Adrenal gland (tissue), 12 donors: Measurements from ENCODE around the gene MOCS3. TPM values are rescaled to one million over a fixed set of nuclear protein-coding genes. Genes with fewer than 3 reads are reported as not detected.
A peak's percentile ranks its signal among the peaks of the same experiment; 100 is the strongest.

Experiments
- DNase-seq, 7 donors: peaks; one replicate each; pipeline ENCODE4 v3.0.0-alpha.2; 2019 to 2020
- H3K27ac ChIP-seq, 5 donors: fragments of 200-600 bp; sonication (generic) in 4 of 5; 1 replicate in 3 of 5; 2 replicates in 2 of 5; pipeline versions ENCODE4 v1.5.1 to v1.8.0; 2016 to 2020; ENCODE audit warnings: mild to moderate bottlenecking in 1 of 5
- H3K27me3 ChIP-seq: fragments of 200-600 bp; 2 replicates; pipeline ENCODE4 v1.8.0; 2021
- H3K36me3 ChIP-seq, 2 donors: fragments of 200-600 bp; replicated peaks in 1 of 2; 1 replicate in 1 of 2; 2 replicates in 1 of 2; pipeline versions ENCODE4 v1.5.1 to v1.8.0; 2018 to 2022
- H3K4me1 ChIP-seq, 2 donors: fragments of 200-600 bp; replicated peaks in 1 of 2; 1 replicate in 1 of 2; 2 replicates in 1 of 2; pipeline versions ENCODE4 v1.5.1 to v1.8.0; 2018 to 2021
- H3K4me3 ChIP-seq, 4 donors: fragments of 200-600 bp; sonication (generic) in 3 of 4; one replicate each; pipeline ENCODE4 v1.5.1; 2016 to 2018
- H3K9me3 ChIP-seq, 3 donors: fragments of 200-600 bp; sonication (generic) in 1 of 3; replicated peaks in 1 of 3; 1 replicate in 2 of 3; 2 replicates in 1 of 3; pipeline versions ENCODE4 v1.5.1 to v1.8.0; 2016 to 2021
- CTCF ChIP-seq, 6 experiments: fragments of 450-650 bp in 4 of 6; fragments of 200-600 bp in 2 of 6; sonication (generic) in 1 of 6; IDR thresholded peaks; 1 replicate in 5 of 6; 2 replicates in 1 of 6; pipeline versions ENCODE4 v1.5.1 to v1.8.0; 2016 to 2021; ENCODE audit warnings: antibody characterized with exemption in 6 of 6, mild to moderate bottlenecking in 2 of 6, moderate library complexity in 1 of 6
- POLR2A ChIP-seq, 2 donors: fragments of 450-650 bp; IDR thresholded peaks; one replicate each; pipeline ENCODE4 v1.6.1; 2017; ENCODE audit warnings: antibody characterized with exemption in 2 of 2, mild to moderate bottlenecking in 2 of 2, moderate library complexity in 1 of 2
- WGBS, 4 donors: extraction: QIAGEN DNeasy Blood & Tissue Kit in 2 of 4; methylation state at CpG; one replicate each; pipeline versions ENCODE4 v1.1.5 to v1.1.7; 2013 to 2017; 5-methylcytosine and 5-hydroxymethylcytosine counted together
- intact Hi-C, 2 donors: fragments of 100-400 bp; cut with DNase I; formaldehyde crosslinking; loops; one replicate each; pipeline versions ENCODE4 v1.14.1 to v1.15.0; 2022 to 2023
- polyA plus RNA-seq, 3 donors: library from polyadenylated mRNA; stranded (reverse); fragments of 200-250 nt in 2 of 3; fragments of 350-450 nt in 1 of 3; fragmentation: Illumina TruSeq in 1 of 3; extraction: RNeasy Lipid Tissue Mini Kit (QIAGEN cat#74804) in 1 of 3; gene quantifications; one replicate each; pipeline ENCODE4 v1.2.3, GENCODE V29; 2013 to 2014
- total RNA-seq, 9 donors: library from RNA; depleted of rRNA in 4 of 9; stranded (reverse); fragments of >200 nt in 4 of 9; fragments of 120-200 nt in 1 of 9; fragmentation: NEBNext Ultra II Directional in 1 of 9; extraction: Animal tissue kit (Norgen Biotek cat#: 25700) in 1 of 9; gene quantifications; one replicate each; pipeline versions ENCODE4 v1.1.0 to v1.2.4, GENCODE V29; 2013 to 2023
- donor health status: healthy with polysubstance abuse.
- donor health status: Bipolar disorder and iron deficiency.
- donor health status: DM: yes; HTN: yes; CAD: no.
- donor health status: DM: no; HTN: no; CAD: no.
- donor health status: DM: no; HTN: no; CAD: no.
- donor health status: DM: yes; HTN: yes; CAD: no.

MOCS3 gene
- total and polyA plus RNA-seq, 12 donors = 1.0 to 7.5 (median 5.7) TPM

DNA sequence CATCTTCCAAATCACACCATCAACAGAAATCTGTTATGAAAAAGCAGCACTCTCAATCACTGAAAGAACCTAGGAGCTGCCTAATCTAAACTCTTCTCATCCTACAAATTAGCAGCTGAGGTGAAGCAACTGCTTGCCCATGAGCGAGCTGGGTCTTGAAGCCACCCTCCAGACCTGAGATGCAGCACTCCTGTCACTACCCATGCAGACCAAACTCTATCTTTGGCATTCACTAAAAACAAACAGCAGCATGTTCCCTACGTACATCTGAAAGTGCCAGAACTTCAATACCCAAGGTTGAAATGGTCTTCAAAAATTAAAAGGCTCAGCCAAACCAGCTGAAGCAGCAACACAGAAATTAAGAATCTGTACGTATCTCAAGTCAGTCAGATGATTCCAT is 41.7 kb upstream of the MOCS3 start:
- WGBS, 4 donors = 71 to 80% (median 73%) methylated on average over 3 of the region's 3 CpGs
- Histone ChIP-seq H3K27me3 (no peaks in the 10 kb centered on the region), H3K9me3 (no peaks in the 10 kb centered on the region), H3K4me3 (no peak overlapping the region), H3K4me1 (peaks cover 38 to 86% of the 10 kb centered on the region in 2 donors), H3K36me3 (no peaks in the 10 kb centered on the region), H3K27ac (peak overlapping the region in 2 of 5 donors; percentile 4 to 36)
- DNase-seq = no peak
- no peak for TF ChIP-seq CTCF (IDR thresholded peaks at IDR 0.05)
- TF ChIP-seq POLR2A (IDR thresholded peaks at IDR 0.05) = no peak
- intact Hi-C loops = no loop called here

DNA sequence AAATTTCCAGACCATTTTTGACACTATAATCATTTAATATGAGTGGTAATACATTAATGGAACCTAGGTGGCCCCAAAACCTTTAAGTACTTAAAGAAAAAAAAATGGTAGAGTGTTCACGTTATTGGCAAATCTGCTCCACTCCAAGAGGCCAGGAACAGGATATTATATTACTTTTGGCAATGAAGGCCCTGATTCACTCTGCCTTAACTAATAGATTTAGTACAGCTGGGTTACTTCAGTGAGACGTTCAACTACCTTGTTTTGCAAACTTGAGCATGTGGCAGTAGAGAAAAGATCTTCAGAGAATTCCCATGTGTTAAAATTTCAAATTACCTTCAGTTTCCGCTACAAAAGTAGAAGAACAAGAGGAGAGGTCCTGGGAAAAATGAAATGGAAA is 40.2 kb upstream of the MOCS3 start:
- WGBS, 4 donors = 40 to 49% (median 44%) methylated on average over 3 of the region's 3 CpGs
- intact Hi-C loops = no loop called here
- TF ChIP-seq CTCF (IDR thresholded peaks at IDR 0.05) (no peak), POLR2A (IDR thresholded peaks at IDR 0.05) (no peak)
- Histone ChIP-seq H3K4me1 (peaks cover 35 to 93% of the 10 kb centered on the region in 2 donors), H3K9me3 (no peaks in the 10 kb centered on the region), H3K27me3 (no peaks in the 10 kb centered on the region), H3K36me3 (no peaks in the 10 kb centered on the region), H3K27ac (no peak overlapping the region), H3K4me3 (no peak overlapping the region)
- DNase-seq = no peak

GRCh38 chr20:50919567-50919966 is 39.1 kb upstream of the MOCS3 start:
- 55 to 62% (median 60%) methylated on average over 6 of the region's 6 CpGs for WGBS, 4 donors
- H3K27ac ChIP-seq = peak overlapping the region in 1 of 5 donors; percentile 20
- H3K27me3 ChIP-seq = no peaks in the 10 kb centered on the region
- intact Hi-C loops = no loop called here
- no peak overlapping the region for H3K4me3 ChIP-seq
- peak; percentile 36 to 83 (median 76) for DNase-seq
- H3K4me1 ChIP-seq = peaks cover 26 to 93% of the 10 kb centered on the region in 2 donors
- H3K36me3 ChIP-seq = no peaks in the 10 kb centered on the region
- TF ChIP-seq CTCF (IDR thresholded peaks at IDR 0.05) = no peak
- no peak for TF ChIP-seq POLR2A (IDR thresholded peaks at IDR 0.05)
- H3K9me3 ChIP-seq = no peaks in the 10 kb centered on the region

- Histone ChIP-seq H3K36me3 (no peaks in the 10 kb centered on the region), H3K9me3 (no peaks in the 10 kb centered on the region), H3K27ac (no peak overlapping the region), H3K4me1 (peaks cover 21 to 91% of the 10 kb centered on the region in 2 donors), H3K27me3 (no peaks in the 10 kb centered on the region), H3K4me3 (no peak overlapping the region)
- intact Hi-C loops = no loop called here
- DNase-seq = no peak
- TF ChIP-seq CTCF (IDR thresholded peaks at IDR 0.05) (no peak), POLR2A (IDR thresholded peaks at IDR 0.05) (no peak)
Measured at GRCh38 chr20:50920997-50921396, 37.6 kb upstream of the MOCS3 start.
